Ectodermal cell (in vitro differentiated cells): ENCODE data around the gene PRRT3. TPM values are rescaled to one million over a fixed set of nuclear protein-coding genes. Genes with fewer than 3 reads are reported as not detected.

Experiments
- H3K27ac ChIP-seq: 2 replicates; pipeline ENCODE4 v1.7.0; 2013; ENCODE audit warnings: mild to moderate bottlenecking, low read depth, low read length; ENCODE audit not compliant: insufficient read depth, poor library complexity, severe bottlenecking
- H3K27me3 ChIP-seq: 2 replicates; pipeline ENCODE4 v1.7.0; 2013; ENCODE audit warnings: mild to moderate bottlenecking, low read length; ENCODE audit not compliant: insufficient read depth, control insufficient read depth, poor library complexity, severe bottlenecking
- H3K36me3 ChIP-seq: one replicate; pipeline ENCODE4 v1.7.0; 2013; ENCODE audit warnings: low read length; ENCODE audit not compliant: control insufficient read depth, insufficient read depth
- H3K4me1 ChIP-seq: one replicate; pipeline ENCODE4 v1.7.0; 2013; ENCODE audit warnings: low read length; ENCODE audit not compliant: control insufficient read depth, insufficient read depth
- H3K4me3 ChIP-seq: 2 replicates; pipeline ENCODE4 v1.7.0; 2013; ENCODE audit warnings: low read depth, low read length, control low read depth; ENCODE audit not compliant: insufficient read depth
- H3K9me3 ChIP-seq: 2 replicates; pipeline ENCODE4 v1.7.0; 2013; ENCODE audit warnings: mild to moderate bottlenecking, low read length, moderate library complexity; ENCODE audit not compliant: control insufficient read depth
- WGBS, 2 experiments: methylation state at CpG; one replicate each; pipeline ENCODE4 v1.1.7; 2013; ENCODE audit warnings: missing lambda C conversion rate in 2 of 2; 5-methylcytosine and 5-hydroxymethylcytosine counted together
- polyA plus RNA-seq, 4 experiments: library from polyadenylated mRNA; stranded (reverse); fragments of 50-300 nt; gene quantifications; one replicate each; pipeline ENCODE4 v1.2.3, GENCODE V29; 2013

The PRRT3 gene
- 16.1 TPM for polyA plus RNA-seq (2013, experiment 1 of 4)
- polyA plus RNA-seq (2013, experiment 2 of 4), result 23.5 TPM
- polyA plus RNA-seq (2013, experiment 3 of 4), result 14.5 TPM
- 16.8 TPM for polyA plus RNA-seq (2013, experiment 4 of 4)

DNA sequence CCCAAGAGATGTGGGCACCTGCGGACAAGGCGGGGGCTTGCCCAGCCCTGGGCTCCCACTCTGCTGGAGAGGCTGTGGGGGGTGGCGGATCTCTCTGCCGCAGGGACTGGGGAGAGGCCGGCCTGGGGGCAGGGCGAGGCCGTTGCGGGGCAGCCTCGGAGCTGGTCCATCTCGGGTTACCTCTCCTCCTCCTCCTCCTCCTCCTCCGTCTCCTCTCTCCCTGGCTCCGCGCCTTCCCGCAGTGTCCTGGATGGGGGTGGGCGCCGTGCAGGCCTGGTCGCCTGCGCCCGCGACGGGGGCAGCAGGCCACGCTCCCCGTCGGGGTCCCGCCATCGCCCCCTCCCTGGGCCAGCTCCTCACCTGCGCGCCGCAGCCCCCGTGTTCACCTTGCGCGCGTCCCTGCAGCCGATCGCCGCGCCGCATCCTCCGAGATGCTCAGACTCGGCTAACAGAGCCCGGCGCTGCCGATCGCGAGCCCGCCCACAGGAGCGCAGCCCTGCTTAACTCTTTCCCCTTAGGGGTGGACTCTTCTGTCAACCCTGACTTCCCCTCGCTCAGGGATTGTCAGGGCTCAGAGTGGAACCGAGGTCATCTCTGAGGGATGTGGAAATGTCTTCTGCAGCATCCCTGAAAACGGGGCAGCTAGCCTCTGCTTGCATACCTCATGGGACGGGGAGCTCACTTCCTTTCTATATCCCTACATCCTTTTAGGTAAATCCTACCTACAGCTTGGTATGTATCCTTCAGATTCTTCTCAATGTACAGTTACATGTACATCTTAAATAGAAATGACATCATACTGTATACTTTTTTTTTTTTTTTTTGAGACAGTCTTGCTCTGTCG lies at the start of gene PRRT3:
PRRT3 (minus strand) TSS at position 447 of the 844 bp plus-strand sequence. CDS start 2,293 bp downstream, outside the sequence.
- no peak within 1 kb of the TSS for H3K27ac ChIP-seq
- H3K27me3 ChIP-seq, result no peaks in the 10 kb centered on the region
- 3 to 5% methylated on average over 51 to 52 of the region's 52 CpGs for WGBS, 2 experiments
- H3K9me3 ChIP-seq, result no peaks in the 10 kb centered on the region
- H3K4me3 ChIP-seq, result peak within 1 kb of the TSS; percentile 81
- H3K4me1 ChIP-seq, result no peaks in the 10 kb centered on the region
- H3K36me3 ChIP-seq, result peaks cover 4% of the 10 kb centered on the region

DNA sequence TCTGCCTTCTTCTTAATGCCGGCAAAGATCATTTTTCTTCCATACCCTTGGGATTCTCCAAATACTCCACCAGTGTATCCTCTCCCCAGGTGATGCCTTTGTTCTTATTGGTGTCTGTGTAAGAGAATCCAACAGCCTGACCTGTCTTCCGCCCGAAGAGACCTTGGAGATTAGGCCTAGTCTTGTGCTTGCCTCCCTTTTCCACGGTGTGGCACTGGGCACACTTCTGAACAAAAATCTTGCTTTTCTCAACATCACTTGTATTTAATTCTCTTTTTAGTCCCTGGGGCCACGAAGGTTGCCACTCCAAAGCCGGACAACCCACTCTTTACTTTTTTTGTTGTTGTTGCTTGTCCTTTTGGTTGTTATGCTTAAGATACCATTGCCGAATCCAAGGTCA lies 48.5 kb upstream of the PRRT3 start:
- Histone ChIP-seq H3K9me3 (no peaks in the 10 kb centered on the region), H3K27me3 (no peaks in the 10 kb centered on the region), H3K36me3 (peaks cover 7% of the 10 kb centered on the region), H3K4me1 (no peaks in the 10 kb centered on the region), H3K27ac (no peak overlapping the region), H3K4me3 (no peak overlapping the region)
- 93 to 98% methylated on average over 6 to 7 of the region's 7 CpGs for WGBS, 2 experiments

DNA sequence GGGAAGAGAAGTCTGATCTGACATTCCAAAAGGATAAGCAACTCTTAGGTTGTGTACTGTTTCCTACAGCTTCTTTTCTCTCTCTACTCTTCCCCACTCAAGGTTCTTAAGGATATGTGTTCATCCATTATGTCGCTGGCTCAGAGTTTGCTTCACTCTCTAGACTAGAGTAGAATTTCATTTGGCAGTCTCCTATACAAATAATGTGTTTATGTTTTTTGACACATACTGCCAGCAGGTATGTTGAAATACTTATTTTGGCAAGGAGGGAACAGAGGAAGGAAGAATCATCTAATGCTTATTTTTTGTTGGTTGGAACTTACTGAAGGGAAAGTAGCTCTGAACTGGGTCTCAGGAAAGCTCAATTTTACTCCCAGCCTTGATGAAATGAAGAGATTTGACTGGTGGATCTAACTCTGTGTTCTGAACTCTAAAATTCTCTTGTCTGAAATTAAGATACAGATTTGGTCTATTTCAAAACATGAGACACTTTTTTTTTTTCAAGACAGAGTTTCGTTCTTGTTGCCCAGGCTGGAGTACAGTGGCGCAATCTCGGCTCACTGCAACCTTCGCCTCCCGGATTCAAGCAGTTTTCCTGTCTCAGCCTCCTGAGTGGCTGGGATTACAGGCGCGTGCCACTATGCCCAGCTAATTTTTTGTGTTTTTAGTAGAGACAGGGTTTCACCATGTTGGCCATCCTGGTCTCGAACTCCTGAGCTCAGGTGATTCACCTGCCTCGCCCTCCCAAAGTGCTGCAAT lies 42.1 kb upstream of the PRRT3 start:
- no peaks in the 10 kb centered on the region for H3K36me3 ChIP-seq
- no peak overlapping the region for H3K4me3 ChIP-seq
- no peaks in the 10 kb centered on the region for H3K4me1 ChIP-seq
- 89 to 91% methylated on average over 10 of the region's 10 CpGs for WGBS, 2 experiments
- H3K27me3 ChIP-seq, result no peaks in the 10 kb centered on the region
- no peak overlapping the region for H3K27ac ChIP-seq
- H3K9me3 ChIP-seq, result no peaks in the 10 kb centered on the region

GRCh38 chr3:9986230-9986725 lies 34.1 kb upstream of the PRRT3 start:
- no peaks in the 10 kb centered on the region for H3K36me3 ChIP-seq
- peaks cover 13% of the 10 kb centered on the region for H3K4me1 ChIP-seq
- WGBS, 2 experiments, result 2% methylated on average over 17 of the region's 17 CpGs
- peak overlapping the region; percentile 84 for H3K4me3 ChIP-seq
- H3K9me3 ChIP-seq, result no peaks in the 10 kb centered on the region
- H3K27me3 ChIP-seq, result no peaks in the 10 kb centered on the region
- H3K27ac ChIP-seq, result no peak overlapping the region

DNA sequence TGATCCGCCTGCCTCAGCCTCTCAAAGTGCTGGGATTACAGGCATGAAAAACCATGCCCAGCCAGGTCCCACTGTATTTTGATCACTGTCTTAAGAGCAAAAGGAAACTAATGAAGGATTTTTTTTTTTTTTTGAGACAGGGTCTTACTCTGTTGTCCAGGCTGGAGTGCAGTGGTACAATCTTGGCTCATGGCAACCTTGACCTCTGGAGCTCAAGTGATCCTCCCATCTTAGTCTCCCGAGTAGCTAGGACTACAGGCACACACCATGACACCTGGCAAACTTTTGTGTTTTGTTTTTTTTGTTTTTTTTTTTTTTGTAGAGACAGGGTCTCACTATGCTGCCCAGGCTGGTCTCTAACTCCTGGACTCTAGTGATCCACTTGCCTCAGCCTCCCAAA lies 28.0 kb upstream of the PRRT3 start:
- 86 to 100% methylated on average over 2 of the region's 2 CpGs for WGBS, 2 experiments

GRCh38 chr3:9978710-9979305 lies 26.6 kb upstream of the PRRT3 start:
- H3K27me3 ChIP-seq, result no peaks in the 10 kb centered on the region
- 91% methylated on average over 7 to 8 of the region's 8 CpGs for WGBS, 2 experiments
- peaks cover 18% of the 10 kb centered on the region for H3K36me3 ChIP-seq
- H3K4me3 ChIP-seq, result no peak overlapping the region
- H3K27ac ChIP-seq, result no peak overlapping the region
- no peaks in the 10 kb centered on the region for H3K9me3 ChIP-seq
- H3K4me1 ChIP-seq, result no peaks in the 10 kb centered on the region

More for the DNA sequence above, 28.0 kb upstream of the PRRT3 start:
- Histone ChIP-seq H3K9me3 (no peaks in the 10 kb centered on the region), H3K4me1 (peaks cover 1% of the 10 kb centered on the region), H3K27ac (no peak overlapping the region), H3K36me3 (peaks cover 8% of the 10 kb centered on the region), H3K27me3 (no peaks in the 10 kb centered on the region), H3K4me3 (no peak overlapping the region)

DNA sequence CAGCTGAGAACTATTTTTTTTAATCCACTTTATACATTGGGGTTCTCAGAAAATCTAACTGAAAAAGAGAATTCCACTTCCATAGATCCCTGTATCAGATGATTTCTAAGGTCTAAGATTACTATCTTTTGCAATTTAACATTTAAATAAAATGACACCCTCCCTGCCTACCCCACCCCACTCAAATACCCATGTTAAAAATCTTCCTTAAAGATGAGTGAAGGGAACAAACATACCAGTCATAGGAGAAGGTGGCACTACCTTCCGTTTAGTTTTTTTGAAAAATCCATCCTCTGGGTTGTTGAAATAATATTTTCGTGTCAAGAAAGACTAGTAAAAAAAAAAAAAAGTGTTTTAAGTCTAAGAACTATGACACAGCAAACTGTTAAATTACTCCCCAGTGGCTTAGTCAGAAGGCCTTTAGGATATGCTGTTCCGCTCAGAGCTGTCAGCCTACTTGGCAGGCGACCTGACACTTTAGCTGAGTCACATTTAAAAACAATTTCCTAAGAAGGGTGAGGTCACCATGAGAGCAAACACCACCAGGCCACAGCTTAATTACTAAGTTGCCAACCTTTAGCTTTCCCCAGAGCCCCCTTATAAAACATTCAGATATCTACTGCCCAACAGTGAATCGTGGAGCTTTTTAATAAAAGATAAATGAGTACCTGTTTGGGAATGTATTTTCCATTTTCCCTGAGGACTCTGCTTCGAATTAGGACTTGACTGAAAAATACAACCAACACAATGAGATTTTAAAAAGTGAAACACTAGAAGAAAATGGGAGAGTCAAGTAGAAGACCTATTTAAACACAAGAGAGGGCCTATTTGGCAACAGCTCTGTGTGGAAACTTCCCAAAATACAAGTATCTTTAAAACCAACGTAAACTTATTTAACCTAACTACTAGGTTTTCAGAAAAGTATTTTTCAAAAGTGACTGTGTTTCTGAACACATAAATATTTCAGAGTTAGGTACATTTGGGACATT lies 24.8 kb upstream of the PRRT3 start:
- Histone ChIP-seq H3K4me3 (no peak overlapping the region), H3K27ac (no peak overlapping the region), H3K36me3 (peaks cover 20% of the 10 kb centered on the region), H3K9me3 (no peaks in the 10 kb centered on the region), H3K27me3 (no peaks in the 10 kb centered on the region), H3K4me1 (no peaks in the 10 kb centered on the region)
- 90 to 97% methylated on average over 7 of the region's 7 CpGs for WGBS, 2 experiments

DNA sequence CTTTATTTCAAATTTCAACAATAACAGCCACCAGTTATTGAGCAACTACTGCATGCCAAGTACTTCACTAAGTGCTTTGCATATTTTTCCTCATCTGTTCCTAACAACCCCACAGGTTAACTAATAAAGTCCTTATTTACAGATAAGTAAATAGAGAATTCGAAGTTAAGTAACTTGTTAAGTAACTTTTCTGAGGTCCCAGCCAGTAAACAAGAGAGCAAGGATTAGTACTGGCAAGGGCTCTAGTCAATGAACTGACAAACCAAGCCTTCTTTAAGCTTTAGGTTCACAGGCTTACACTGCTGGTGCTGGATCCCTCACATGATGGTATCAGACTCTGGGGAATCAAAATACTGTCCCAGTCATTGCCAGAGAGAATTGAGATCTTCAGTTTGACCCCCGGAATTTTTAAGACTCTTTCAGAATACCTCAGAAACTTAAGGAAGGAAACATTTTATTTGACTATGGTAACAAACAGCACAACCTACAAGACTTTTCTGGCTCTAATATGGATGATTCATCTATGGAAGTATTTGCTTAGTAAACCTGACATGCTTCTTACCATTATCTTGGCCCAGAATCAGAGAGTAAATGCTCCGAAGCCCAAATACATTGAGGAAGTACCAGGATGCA lies 17.9 kb upstream of the PRRT3 start:
- H3K27ac ChIP-seq, result no peak overlapping the region
- peaks cover 19% of the 10 kb centered on the region for H3K36me3 ChIP-seq
- no peaks in the 10 kb centered on the region for H3K4me1 ChIP-seq
- 94 to 97% methylated on average over 2 to 3 of the region's 3 CpGs for WGBS, 2 experiments
- no peak overlapping the region for H3K4me3 ChIP-seq
- no peaks in the 10 kb centered on the region for H3K27me3 ChIP-seq
- no peaks in the 10 kb centered on the region for H3K9me3 ChIP-seq

GRCh38 chr3:9969632-9970019 lies 17.4 kb upstream of the PRRT3 start:
- whole genome bisulfite sequencing, 2 experiments, result 94 to 96% methylated on average over 4 of the region's 4 CpGs
- Histone ChIP-seq H3K27ac (no peak overlapping the region), H3K4me1 (no peaks in the 10 kb centered on the region), H3K9me3 (no peaks in the 10 kb centered on the region), H3K36me3 (peaks cover 15% of the 10 kb centered on the region), H3K4me3 (no peak overlapping the region), H3K27me3 (no peaks in the 10 kb centered on the region)
